Muscle of leg (tissue), 11 donors: Measurements from ENCODE around the gene CCDC78. TPM values are rescaled to one million over a fixed set of nuclear protein-coding genes. Genes with fewer than 3 reads are reported as not detected.
A peak's percentile ranks its signal among the peaks of the same experiment; 100 is the strongest.
"Not testable (repeated sequence)": the region's sequence is repeated elsewhere in the genome, so short reads cannot be mapped to it uniquely, and the experiment has no call there.

Experiments
- DNase-seq: peaks from one replicate; pipeline ENCODE4 v3.0.0; 2013
- H3K27ac ChIP-seq: one replicate; pipeline ENCODE4 v1.5.1; 2013; ENCODE audit warnings: mild to moderate bottlenecking, low read length, control low read depth
- H3K27me3 ChIP-seq: one replicate; pipeline ENCODE4 v1.6.1; 2013; ENCODE audit warnings: low read length; ENCODE audit not compliant: control insufficient read depth, insufficient read depth
- H3K36me3 ChIP-seq: one replicate; pipeline ENCODE4 v1.6.1; 2013; ENCODE audit warnings: low read length; ENCODE audit not compliant: control insufficient read depth, insufficient read depth
- H3K4me1 ChIP-seq: one replicate; pipeline ENCODE4 v1.6.1; 2013; ENCODE audit warnings: low read length; ENCODE audit not compliant: control insufficient read depth, insufficient read depth
- H3K4me3 ChIP-seq: one replicate; pipeline ENCODE4 v1.5.1; 2013; ENCODE audit warnings: low read length, control low read depth
- H3K9me3 ChIP-seq: replicated peaks from 2 replicates; pipeline ENCODE4 v1.6.1; 2013; ENCODE audit warnings: low read depth, low read length; ENCODE audit not compliant: control insufficient read depth
- WGBS: methylation state at CpG from one replicate; pipeline ENCODE4 v1.1.5; 2013; ENCODE audit warnings: missing lambda C conversion rate; ENCODE audit not compliant: insufficient coverage; 5-methylcytosine and 5-hydroxymethylcytosine counted together
- polyA plus RNA-seq, 8 donors: library from polyadenylated mRNA; unstranded; fragments of 120-200 nt; gene quantifications; one replicate each; pipeline versions ENCODE4 v1.2.1 to v1.2.3, GENCODE V29; 2013; ENCODE audit warnings: inconsistent platforms in 1 of 8, low replicate concordance in 1 of 8; ENCODE audit not compliant: insufficient read length in 8 of 8, insufficient read depth in 1 of 8
- total RNA-seq: library from RNA; stranded (reverse); fragments of 120-200 nt; gene quantifications from one replicate; pipeline ENCODE4 v1.2.4, GENCODE V29; 2013

The CCDC78 gene
- total and polyA plus RNA-seq, 9 donors = 0.18 to 2.1 (median 1.3) TPM

GRCh38 chr16:717450-718245 is 8.6 kb downstream of the CCDC78 start:
- peak; percentile 86 for DNase-seq
- Histone ChIP-seq H3K36me3 (no peaks in the 10 kb centered on the region), H3K4me1 (peaks cover 64% of the 10 kb centered on the region), H3K27ac (no peak overlapping the region), H3K4me3 (no peak overlapping the region), H3K27me3 (peaks cover 18% of the 10 kb centered on the region), H3K9me3 (no peaks in the 10 kb centered on the region)
- WGBS = 50% methylated on average over 31 of the region's 32 CpGs

- H3K4me1 ChIP-seq = peaks cover 61% of the 10 kb centered on the region
- DNase-seq = no peak
- 81% methylated on average over 28 of the region's 29 CpGs for WGBS
- no peaks in the 10 kb centered on the region for H3K9me3 ChIP-seq
- no peak overlapping the region for H3K27ac ChIP-seq
- peaks cover 23% of the 10 kb centered on the region for H3K27me3 ChIP-seq
- no peak overlapping the region for H3K4me3 ChIP-seq
- no peaks in the 10 kb centered on the region for H3K36me3 ChIP-seq
Observed at GRCh38 chr16:716768-717325, 9.4 kb downstream of the CCDC78 start.

DNA sequence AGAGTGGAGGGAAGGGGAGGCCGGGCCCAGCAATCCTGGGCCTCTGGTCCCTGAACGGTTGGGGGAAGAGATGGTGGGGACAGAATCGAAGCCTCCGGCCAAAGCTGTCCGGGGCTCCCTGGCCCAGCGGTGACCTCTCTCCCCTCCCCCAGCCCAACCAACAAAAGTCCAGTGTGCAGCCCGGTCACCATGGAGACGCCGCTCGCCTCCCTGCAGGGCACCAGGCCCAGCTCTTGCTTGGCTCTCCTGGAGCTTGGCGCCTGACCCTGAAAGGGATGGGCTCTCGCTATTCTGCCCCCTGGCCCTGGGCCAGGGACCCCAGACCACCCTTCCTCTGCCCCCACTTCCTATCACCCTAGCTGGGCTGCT is 10.1 kb downstream of the CCDC78 start:
- Histone ChIP-seq H3K4me1 (peaks cover 62% of the 10 kb centered on the region), H3K9me3 (no peaks in the 10 kb centered on the region), H3K27me3 (peaks cover 26% of the 10 kb centered on the region), H3K4me3 (peak overlapping the region; percentile 37), H3K36me3 (no peaks in the 10 kb centered on the region), H3K27ac (no peak overlapping the region)
- peak; percentile 49 for DNase-seq
- WGBS = 13% methylated on average over 7 of the region's 12 CpGs

GRCh38 chr16:715477-716199 is 10.6 kb downstream of the CCDC78 start:
- Histone ChIP-seq H3K27me3 (peaks cover 31% of the 10 kb centered on the region), H3K36me3 (no peaks in the 10 kb centered on the region), H3K9me3 (no peaks in the 10 kb centered on the region), H3K4me1 (peaks cover 66% of the 10 kb centered on the region), H3K4me3 (peak overlapping the region; percentile 44), H3K27ac (no peak overlapping the region)
- DNase-seq = peak; percentile 49
- WGBS = under 1% methylated on average over 70 of the region's 74 CpGs

DNA sequence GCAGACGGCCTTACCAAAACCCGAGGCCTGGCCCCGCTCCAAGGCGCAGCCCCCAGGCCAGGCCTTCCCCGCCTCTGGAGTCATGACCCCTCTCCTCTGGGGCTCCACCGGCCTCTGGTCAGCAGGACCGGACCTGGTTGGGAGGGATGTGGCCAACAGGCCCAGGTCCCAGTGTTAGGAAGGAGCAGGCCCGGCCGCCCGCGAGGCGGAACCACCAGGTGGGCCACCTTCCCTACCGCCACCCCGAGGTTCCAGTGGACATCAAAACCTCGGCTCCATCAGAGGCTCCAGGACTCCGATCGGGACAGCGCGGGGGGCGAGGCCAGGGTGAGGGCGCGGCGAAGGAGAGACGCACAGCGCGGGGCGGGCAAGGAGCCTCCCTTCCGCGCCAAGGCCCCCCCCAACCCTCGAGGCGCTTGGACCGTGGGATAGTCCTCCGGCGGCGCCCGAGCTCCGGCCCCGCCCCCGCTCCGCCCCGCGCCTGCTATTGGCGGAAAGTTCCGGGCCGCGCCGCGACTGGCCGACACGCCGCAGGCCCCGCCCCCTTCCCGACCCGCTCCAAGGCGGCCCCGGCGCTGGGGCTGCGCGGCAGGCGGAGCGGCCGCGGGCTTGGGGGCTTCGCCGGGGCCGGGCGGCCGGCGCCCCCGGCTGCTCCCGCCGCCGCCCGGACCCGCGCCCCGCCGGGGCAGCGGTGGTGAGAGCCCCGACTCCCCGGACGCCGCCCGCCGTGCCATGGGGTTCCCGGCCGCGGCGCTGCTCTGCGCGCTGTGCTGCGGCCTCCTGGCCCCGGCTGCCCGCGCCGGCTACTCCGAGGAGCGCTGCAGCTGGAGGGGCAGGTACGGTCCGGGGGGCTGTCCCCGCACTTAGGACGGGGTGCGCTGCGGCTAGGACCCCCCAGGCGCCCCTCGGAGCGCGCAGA is 11.4 kb downstream of the CCDC78 start, which contains the start of gene METRN:
METRN (plus strand) TSS at position 561 of the 919 bp plus-strand sequence; CDS start at position 733, 172 bp downstream.
- H3K27ac ChIP-seq = no peak within 1 kb of the TSS
- peaks cover 39% of the 10 kb centered on the region for H3K27me3 ChIP-seq
- peak; percentile 96 for DNase-seq
- 4% methylated on average over 102 of the region's 108 CpGs for WGBS
- H3K9me3 ChIP-seq = no peaks in the 10 kb centered on the region
- peak within 1 kb of the TSS; percentile 44 for H3K4me3 ChIP-seq
- peaks cover 66% of the 10 kb centered on the region for H3K4me1 ChIP-seq
- no peaks in the 10 kb centered on the region for H3K36me3 ChIP-seq

- WGBS = 66% methylated on average over 8 of the region's 11 CpGs
- Histone ChIP-seq H3K9me3 (no peaks in the 10 kb centered on the region), H3K4me3 (no peak overlapping the region), H3K27me3 (peaks cover 46% of the 10 kb centered on the region), H3K4me1 (peaks cover 64% of the 10 kb centered on the region), H3K36me3 (no peaks in the 10 kb centered on the region), H3K27ac (no peak overlapping the region)
- no peak for DNase-seq
Observed at GRCh38 chr16:714079-714478, 12.2 kb downstream of the CCDC78 start.

DNA sequence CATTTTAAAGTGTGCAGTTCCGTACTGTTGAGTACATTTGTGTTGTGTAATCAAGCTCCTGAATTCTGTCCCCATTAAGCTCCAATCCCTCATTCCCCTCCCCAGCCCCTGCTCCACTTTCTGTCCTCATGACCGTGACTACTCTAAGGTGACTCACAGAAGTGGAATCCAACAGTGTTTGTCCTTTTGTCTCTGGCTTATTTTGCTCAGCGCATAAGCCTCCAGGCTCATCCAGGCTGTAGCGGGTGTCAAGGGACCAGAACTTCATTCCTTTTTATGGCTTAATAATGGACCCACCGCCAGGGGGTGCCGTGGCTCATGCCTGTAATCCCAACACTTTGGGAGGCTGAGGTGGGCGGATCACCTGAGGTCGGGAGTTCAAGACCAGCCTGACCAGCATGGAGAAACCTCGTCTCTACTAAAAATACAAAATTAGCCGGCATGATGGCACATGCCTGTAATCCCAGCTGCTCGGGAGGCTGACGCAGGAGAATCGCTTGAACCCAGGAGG is 13.4 kb downstream of the CCDC78 start:
- not testable (repeated sequence) for H3K4me3 ChIP-seq, H3K27ac ChIP-seq, DNase-seq, H3K36me3 ChIP-seq, H3K9me3 ChIP-seq
- Histone ChIP-seq H3K27me3 (peaks cover 59% of the 10 kb centered on the region), H3K4me1 (peaks cover 51% of the 10 kb centered on the region)
- 30% methylated on average over 3 of the region's 13 CpGs for WGBS

GRCh38 chr16:711548-712320 is 14.5 kb downstream of the CCDC78 start:
- H3K4me3 ChIP-seq = no peak overlapping the region
- no peaks in the 10 kb centered on the region for H3K36me3 ChIP-seq
- H3K4me1 ChIP-seq = peaks cover 46% of the 10 kb centered on the region
- no peak overlapping the region for H3K27ac ChIP-seq
- 12% methylated on average over 12 of the region's 25 CpGs for WGBS
- DNase-seq = peak; percentile 71
- peaks cover 68% of the 10 kb centered on the region for H3K27me3 ChIP-seq
- no peaks in the 10 kb centered on the region for H3K9me3 ChIP-seq

GRCh38 chr16:711084-711483 is 15.2 kb downstream of the CCDC78 start:
- WGBS = 71% methylated on average over 11 of the region's 12 CpGs
- Histone ChIP-seq H3K27me3 (peaks cover 68% of the 10 kb centered on the region), H3K4me3 (no peak overlapping the region), H3K9me3 (no peaks in the 10 kb centered on the region), H3K36me3 (no peaks in the 10 kb centered on the region), H3K27ac (no peak overlapping the region), H3K4me1 (peaks cover 44% of the 10 kb centered on the region)
- DNase-seq = no peak
